ENCODE results near the gene PABPC3. TPM values are rescaled to one million over a fixed set of nuclear protein-coding genes. Genes with fewer than 3 reads are reported as not detected.

Gene PABPC3
- total and polyA plus RNA-seq, 2 of the 13 experiments (the other 11 are each of a cell fraction or from before 2014, with no cell fraction given) = 0.04 to 0.09 TPM

DNA sequence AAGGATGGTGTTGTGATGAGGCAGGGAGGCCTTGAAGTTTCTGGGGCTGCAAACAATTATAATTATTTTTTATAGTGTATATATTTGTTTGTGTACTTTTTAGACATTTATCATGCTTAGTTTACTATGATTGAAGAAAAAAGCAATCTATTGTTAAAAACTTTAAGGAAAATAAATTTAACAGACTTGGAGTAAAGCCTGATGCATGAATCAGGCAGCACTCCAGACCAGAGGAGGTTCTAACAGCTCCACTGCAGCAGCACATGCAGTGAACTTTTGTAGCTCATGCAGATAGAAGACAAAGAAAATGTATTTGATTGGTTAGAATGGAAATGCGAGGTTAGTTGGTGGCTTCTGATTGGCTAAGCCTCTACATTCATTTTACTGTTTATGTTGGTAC lies 36.8 kb upstream of the PABPC3 start (continued):
- TF ChIP-seq, protein P1, sequence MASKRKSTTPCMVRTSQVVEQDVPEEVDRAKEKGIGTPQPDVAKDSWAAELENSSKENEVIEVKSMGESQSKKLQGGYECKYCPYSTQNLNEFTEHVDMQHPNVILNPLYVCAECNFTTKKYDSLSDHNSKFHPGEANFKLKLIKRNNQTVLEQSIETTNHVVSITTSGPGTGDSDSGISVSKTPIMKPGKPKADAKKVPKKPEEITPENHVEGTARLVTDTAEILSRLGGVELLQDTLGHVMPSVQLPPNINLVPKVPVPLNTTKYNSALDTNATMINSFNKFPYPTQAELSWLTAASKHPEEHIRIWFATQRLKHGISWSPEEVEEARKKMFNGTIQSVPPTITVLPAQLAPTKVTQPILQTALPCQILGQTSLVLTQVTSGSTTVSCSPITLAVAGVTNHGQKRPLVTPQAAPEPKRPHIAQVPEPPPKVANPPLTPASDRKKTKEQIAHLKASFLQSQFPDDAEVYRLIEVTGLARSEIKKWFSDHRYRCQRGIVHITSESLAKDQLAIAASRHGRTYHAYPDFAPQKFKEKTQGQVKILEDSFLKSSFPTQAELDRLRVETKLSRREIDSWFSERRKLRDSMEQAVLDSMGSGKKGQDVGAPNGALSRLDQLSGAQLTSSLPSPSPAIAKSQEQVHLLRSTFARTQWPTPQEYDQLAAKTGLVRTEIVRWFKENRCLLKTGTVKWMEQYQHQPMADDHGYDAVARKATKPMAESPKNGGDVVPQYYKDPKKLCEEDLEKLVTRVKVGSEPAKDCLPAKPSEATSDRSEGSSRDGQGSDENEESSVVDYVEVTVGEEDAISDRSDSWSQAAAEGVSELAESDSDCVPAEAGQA (IDR thresholded peaks at IDR 0.05; ENCODE audit: low read depth) = no peak
- TF ChIP-seq, protein P1 (CRISPR knock-in tag; IDR thresholded peaks at IDR 0.05; ENCODE audit: borderline replicate concordance) = no peak
- TF ChIP-seq ZNF180 (CRISPR knock-in tag; IDR thresholded peaks at IDR 0.05; ENCODE audit: borderline replicate concordance, low read depth) = no peak
- TF ChIP-seq SKI (IDR thresholded peaks at IDR 0.05; ENCODE audit: partially characterized antibody) = no peak
- TF ChIP-seq JUN (CRISPR knock-in tag; IDR thresholded peaks at IDR 0.05) = no peak
- TF ChIP-seq, protein P2, sequence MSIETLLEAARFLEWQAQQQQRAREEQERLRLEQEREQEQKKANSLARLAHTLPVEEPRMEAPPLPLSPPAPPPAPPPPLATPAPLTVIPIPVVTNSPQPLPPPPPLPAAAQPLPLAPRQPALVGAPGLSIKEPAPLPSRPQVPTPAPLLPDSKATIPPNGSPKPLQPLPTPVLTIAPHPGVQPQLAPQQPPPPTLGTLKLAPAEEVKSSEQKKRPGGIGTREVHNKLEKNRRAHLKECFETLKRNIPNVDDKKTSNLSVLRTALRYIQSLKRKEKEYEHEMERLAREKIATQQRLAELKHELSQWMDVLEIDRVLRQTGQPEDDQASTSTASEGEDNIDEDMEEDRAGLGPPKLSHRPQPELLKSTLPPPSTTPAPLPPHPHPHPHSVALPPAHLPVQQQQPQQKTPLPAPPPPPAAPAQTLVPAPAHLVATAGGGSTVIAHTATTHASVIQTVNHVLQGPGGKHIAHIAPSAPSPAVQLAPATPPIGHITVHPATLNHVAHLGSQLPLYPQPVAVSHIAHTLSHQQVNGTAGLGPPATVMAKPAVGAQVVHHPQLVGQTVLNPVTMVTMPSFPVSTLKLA (IDR thresholded peaks at IDR 0.05) = no peak
- TF ChIP-seq ZFP82 (CRISPR knock-in tag; IDR thresholded peaks at IDR 0.05; ENCODE audit: borderline replicate concordance) = no peak
- TF ChIP-seq ZNF773 (CRISPR knock-in tag; IDR thresholded peaks at IDR 0.05; ENCODE audit: borderline replicate concordance) = no peak
- no peak for TF ChIP-seq MYC (CRISPR knock-in tag; IDR thresholded peaks at IDR 0.05; ENCODE audit: borderline replicate concordance)
- TF ChIP-seq, protein P3, sequence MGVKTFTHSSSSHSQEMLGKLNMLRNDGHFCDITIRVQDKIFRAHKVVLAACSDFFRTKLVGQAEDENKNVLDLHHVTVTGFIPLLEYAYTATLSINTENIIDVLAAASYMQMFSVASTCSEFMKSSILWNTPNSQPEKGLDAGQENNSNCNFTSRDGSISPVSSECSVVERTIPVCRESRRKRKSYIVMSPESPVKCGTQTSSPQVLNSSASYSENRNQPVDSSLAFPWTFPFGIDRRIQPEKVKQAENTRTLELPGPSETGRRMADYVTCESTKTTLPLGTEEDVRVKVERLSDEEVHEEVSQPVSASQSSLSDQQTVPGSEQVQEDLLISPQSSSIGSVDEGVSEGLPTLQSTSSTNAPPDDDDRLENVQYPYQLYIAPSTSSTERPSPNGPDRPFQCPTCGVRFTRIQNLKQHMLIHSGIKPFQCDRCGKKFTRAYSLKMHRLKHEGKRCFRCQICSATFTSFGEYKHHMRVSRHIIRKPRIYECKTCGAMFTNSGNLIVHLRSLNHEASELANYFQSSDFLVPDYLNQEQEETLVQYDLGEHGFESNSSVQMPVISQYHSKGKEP (CRISPR knock-in tag; IDR thresholded peaks at IDR 0.05) = no peak
- no peak for TF ChIP-seq KLF16 (CRISPR knock-in tag; IDR thresholded peaks at IDR 0.05)
- TF ChIP-seq KLF15 (CRISPR knock-in tag; IDR thresholded peaks at IDR 0.05; ENCODE audit: borderline replicate concordance) = no peak
